ENCODE data around the gene INPP5A.

Gene INPP5A

GRCh38 chr10:132497861-132498561 is 39.6 kb upstream of the INPP5A start:
- TF ChIP-seq EP300 (IDR thresholded peaks at IDR 0.05; ENCODE audit: borderline replicate concordance) (no peak), EGR1 (IDR thresholded peaks at IDR 0.05) (no peak), CEBPB (IDR thresholded peaks at IDR 0.05) (no peak), ZBTB7A (IDR thresholded peaks at IDR 0.05; ENCODE audit: low read depth) (no peak), RAD21 (IDR thresholded peaks at IDR 0.05; ENCODE audit: low read depth) (no peak), MAX (IDR thresholded peaks at IDR 0.05) (no peak), FOXM1 (IDR thresholded peaks at IDR 0.05; ENCODE audit: borderline replicate concordance, low read depth) (no peak), YY1 (IDR thresholded peaks at IDR 0.05; ENCODE audit: low read depth) (no peak), TCF12 (IDR thresholded peaks at IDR 0.05; ENCODE audit: low read depth) (no peak), TEAD4 (IDR thresholded peaks at IDR 0.05) (no peak), NFIC (IDR thresholded peaks at IDR 0.05) (no peak), TAF1 (IDR thresholded peaks at IDR 0.05; ENCODE audit: low read depth) (no peak), CREB1 (IDR thresholded peaks at IDR 0.05; ENCODE audit: low read depth) (no peak), USF1 (IDR thresholded peaks at IDR 0.05) (no peak)
- TF ChIP-seq, protein P1, sequence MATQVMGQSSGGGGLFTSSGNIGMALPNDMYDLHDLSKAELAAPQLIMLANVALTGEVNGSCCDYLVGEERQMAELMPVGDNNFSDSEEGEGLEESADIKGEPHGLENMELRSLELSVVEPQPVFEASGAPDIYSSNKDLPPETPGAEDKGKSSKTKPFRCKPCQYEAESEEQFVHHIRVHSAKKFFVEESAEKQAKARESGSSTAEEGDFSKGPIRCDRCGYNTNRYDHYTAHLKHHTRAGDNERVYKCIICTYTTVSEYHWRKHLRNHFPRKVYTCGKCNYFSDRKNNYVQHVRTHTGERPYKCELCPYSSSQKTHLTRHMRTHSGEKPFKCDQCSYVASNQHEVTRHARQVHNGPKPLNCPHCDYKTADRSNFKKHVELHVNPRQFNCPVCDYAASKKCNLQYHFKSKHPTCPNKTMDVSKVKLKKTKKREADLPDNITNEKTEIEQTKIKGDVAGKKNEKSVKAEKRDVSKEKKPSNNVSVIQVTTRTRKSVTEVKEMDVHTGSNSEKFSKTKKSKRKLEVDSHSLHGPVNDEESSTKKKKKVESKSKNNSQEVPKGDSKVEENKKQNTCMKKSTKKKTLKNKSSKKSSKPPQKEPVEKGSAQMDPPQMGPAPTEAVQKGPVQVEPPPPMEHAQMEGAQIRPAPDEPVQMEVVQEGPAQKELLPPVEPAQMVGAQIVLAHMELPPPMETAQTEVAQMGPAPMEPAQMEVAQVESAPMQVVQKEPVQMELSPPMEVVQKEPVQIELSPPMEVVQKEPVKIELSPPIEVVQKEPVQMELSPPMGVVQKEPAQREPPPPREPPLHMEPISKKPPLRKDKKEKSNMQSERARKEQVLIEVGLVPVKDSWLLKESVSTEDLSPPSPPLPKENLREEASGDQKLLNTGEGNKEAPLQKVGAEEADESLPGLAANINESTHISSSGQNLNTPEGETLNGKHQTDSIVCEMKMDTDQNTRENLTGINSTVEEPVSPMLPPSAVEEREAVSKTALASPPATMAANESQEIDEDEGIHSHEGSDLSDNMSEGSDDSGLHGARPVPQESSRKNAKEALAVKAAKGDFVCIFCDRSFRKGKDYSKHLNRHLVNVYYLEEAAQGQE (IDR thresholded peaks at IDR 0.05; ENCODE audit: low read depth): no peak

GRCh38 chr10:132498562-132499366 is 38.8 kb upstream of the INPP5A start:
- TF ChIP-seq ZBTB7A (IDR thresholded peaks at IDR 0.05; ENCODE audit: low read depth): no peak
- TF ChIP-seq EP300 (IDR thresholded peaks at IDR 0.05; ENCODE audit: borderline replicate concordance): no peak
- TF ChIP-seq FOXM1 (IDR thresholded peaks at IDR 0.05; ENCODE audit: borderline replicate concordance, low read depth): no peak
- TF ChIP-seq TAF1 (IDR thresholded peaks at IDR 0.05; ENCODE audit: low read depth): no peak
- no peak for TF ChIP-seq TEAD4 (IDR thresholded peaks at IDR 0.05)
- TF ChIP-seq YY1 (IDR thresholded peaks at IDR 0.05; ENCODE audit: low read depth): no peak
- no peak for TF ChIP-seq EGR1 (IDR thresholded peaks at IDR 0.05)
- no peak for TF ChIP-seq RAD21 (IDR thresholded peaks at IDR 0.05; ENCODE audit: low read depth)
- TF ChIP-seq USF1 (IDR thresholded peaks at IDR 0.05): no peak
- no peak for TF ChIP-seq CREB1 (IDR thresholded peaks at IDR 0.05; ENCODE audit: low read depth)
- TF ChIP-seq TCF12 (IDR thresholded peaks at IDR 0.05; ENCODE audit: low read depth): no peak
- no peak for TF ChIP-seq MAX (IDR thresholded peaks at IDR 0.05)
- TF ChIP-seq NFIC (IDR thresholded peaks at IDR 0.05): no peak
- TF ChIP-seq CEBPB (IDR thresholded peaks at IDR 0.05): no peak
- TF ChIP-seq, protein P1 (IDR thresholded peaks at IDR 0.05; ENCODE audit: low read depth): no peak

GRCh38 chr10:132499367-132499685 is 38.3 kb upstream of the INPP5A start:
- TF ChIP-seq NFIC (IDR thresholded peaks at IDR 0.05) (no peak), USF1 (IDR thresholded peaks at IDR 0.05) (no peak), MAX (IDR thresholded peaks at IDR 0.05) (no peak), YY1 (IDR thresholded peaks at IDR 0.05; ENCODE audit: low read depth) (no peak), TCF12 (IDR thresholded peaks at IDR 0.05; ENCODE audit: low read depth) (no peak)

DNA sequence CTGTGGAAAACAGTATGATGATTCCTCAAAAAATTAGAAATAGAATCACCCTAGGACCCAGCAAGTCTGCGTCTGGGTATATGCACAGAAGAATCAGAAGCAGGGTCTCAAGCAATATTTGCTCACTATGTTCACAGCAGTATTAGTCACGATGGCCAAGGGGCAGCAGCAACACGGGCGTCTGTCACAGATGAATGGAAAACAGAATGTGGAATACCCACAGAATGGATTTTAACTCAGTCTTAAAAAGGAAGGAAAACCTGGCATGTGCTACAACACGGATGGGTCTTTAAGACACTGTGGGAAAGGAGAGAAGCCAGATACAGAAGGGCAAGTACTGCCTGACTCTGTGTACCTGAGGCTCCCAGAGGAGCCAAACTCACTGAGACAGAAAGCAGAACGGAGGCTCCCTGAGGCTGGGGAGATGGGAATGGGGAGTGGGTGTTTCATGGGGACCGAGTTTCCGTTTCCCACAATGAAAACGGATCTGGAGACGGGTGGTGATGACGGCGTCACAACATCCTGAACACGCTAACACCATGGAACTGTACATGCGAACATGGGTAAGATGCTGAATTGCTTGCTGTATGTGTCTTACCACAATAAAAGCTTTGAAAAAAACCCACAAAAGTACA is 36.7 kb upstream of the INPP5A start:
- no peak for TF ChIP-seq TEAD4 (IDR thresholded peaks at IDR 0.05)
- TF ChIP-seq RAD21 (IDR thresholded peaks at IDR 0.05; ENCODE audit: low read depth): no peak
- TF ChIP-seq FOXM1 (IDR thresholded peaks at IDR 0.05; ENCODE audit: borderline replicate concordance, low read depth): no peak
- TF ChIP-seq TCF12 (IDR thresholded peaks at IDR 0.05; ENCODE audit: low read depth): no peak
- no peak for TF ChIP-seq TAF1 (IDR thresholded peaks at IDR 0.05; ENCODE audit: low read depth)
- TF ChIP-seq, protein P1 (IDR thresholded peaks at IDR 0.05; ENCODE audit: low read depth): no peak
